Activated CD4-positive, alpha-beta T cell treated with anti-CD3 and anti-CD28 coated beads for 36 hours (primary cell): ENCODE data around the gene ARSH. TPM values are rescaled to one million over a fixed set of nuclear protein-coding genes. Genes with fewer than 3 reads are reported as not detected.
"Not testable (repeated sequence)": the region's sequence is repeated elsewhere in the genome, so short reads cannot be mapped to it uniquely, and the experiment has no call there.

Experiments
- ATAC-seq: fragments of 200-7000 bp; cut with Tn5 transposase; one replicate; pipeline ENCODE4 v1.10.0; 2021; ENCODE audit warnings: mild to moderate bottlenecking, moderate library complexity
- CTCF ChIA-PET: fragments of 350-600 bp; sonication (Branson Sonifier 250); formaldehyde crosslinking; loops from one replicate; lab custom pipeline; 2021; ENCODE audit warnings: antibody characterized with exemption; lab: Charles Lee
- POLR2A ChIA-PET: fragments of 350-600 bp; sonication (Branson Sonifier 250); formaldehyde crosslinking; loops from one replicate; lab custom pipeline; 2021; ENCODE audit warnings: antibody characterized with exemption, inconsistent platforms; lab: Charles Lee
- DNase-seq: peaks from one replicate; pipeline ENCODE4 v3.0.0-alpha.2; 2020
- H3K27ac Mint-ChIP-seq: one replicate; pipeline ENCODE4 v1.8.0; 2021; ENCODE audit warnings: mixed read lengths
- H3K27me3 Mint-ChIP-seq: one replicate; pipeline ENCODE4 v1.8.0; 2021; ENCODE audit warnings: mixed read lengths
- H3K36me3 Mint-ChIP-seq: one replicate; pipeline ENCODE4 v1.8.0; 2021; ENCODE audit warnings: low read depth, mixed read lengths
- H3K4me1 Mint-ChIP-seq: one replicate; pipeline ENCODE4 v1.8.0; 2021; ENCODE audit warnings: mixed read lengths
- H3K4me3 Mint-ChIP-seq: one replicate; pipeline ENCODE4 v1.8.0; 2021; ENCODE audit warnings: mild to moderate bottlenecking, moderate library complexity, mixed read lengths
- H3K9me3 Mint-ChIP-seq: one replicate; pipeline ENCODE4 v1.8.0; 2021; ENCODE audit warnings: low read depth, mixed read lengths
- intact Hi-C, 2 experiments: fragments of 100-400 bp; cut with DNase I in 1 of 2; cut with micrococcal nuclease in 1 of 2; formaldehyde crosslinking; loops; one replicate each; pipeline versions ENCODE4 v1.14.2 to v1.15.1; 2022 to 2024; cut with DNase I, micrococcal nuclease
- total RNA-seq, 2 experiments: library from RNA; stranded (reverse); gene quantifications; one replicate each; pipeline ENCODE4 v1.2.3, GENCODE V29; 2021

Gene ARSH
- total RNA-seq, 2 experiments from 2014 or later, result not detected

DNA sequence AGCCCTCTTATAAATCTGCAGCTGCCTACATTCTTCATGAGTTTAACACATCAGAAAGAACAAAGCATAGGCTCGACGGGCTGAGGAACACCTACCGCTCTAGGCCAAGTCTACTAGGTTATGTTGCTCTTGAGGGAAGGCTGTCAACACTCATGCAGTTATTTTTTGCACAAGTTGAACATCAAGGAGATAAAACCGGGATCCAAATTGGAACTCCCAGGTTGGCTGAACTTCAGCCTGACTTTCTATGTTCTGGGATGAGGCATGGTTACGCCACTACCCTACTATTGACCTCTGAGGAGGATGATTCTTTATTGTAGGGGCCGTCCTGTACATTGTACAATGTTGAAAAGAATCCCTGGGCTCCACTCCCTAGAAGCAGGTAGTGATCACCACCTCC, 37.3 kb upstream of the ARSH start:
- Mint-ChIP-seq H3K9me3 (no peaks in the 10 kb centered on the region), H3K36me3 (no peaks in the 10 kb centered on the region), H3K27me3 (no peaks in the 10 kb centered on the region), H3K4me3 (no peak overlapping the region), H3K4me1 (peaks cover 5% of the 10 kb centered on the region), H3K27ac (no peak overlapping the region)
- intact Hi-C loops, result loop anchor here (5.0 kb wide), 2 partner anchors 257 to 262 kb away; no protein-coding TSS in a partner anchor
- ATAC-seq (no peak), DNase-seq (no peak)
- ChIA-PET CTCF (no interaction called here), POLR2A (no interaction called here)

DNA sequence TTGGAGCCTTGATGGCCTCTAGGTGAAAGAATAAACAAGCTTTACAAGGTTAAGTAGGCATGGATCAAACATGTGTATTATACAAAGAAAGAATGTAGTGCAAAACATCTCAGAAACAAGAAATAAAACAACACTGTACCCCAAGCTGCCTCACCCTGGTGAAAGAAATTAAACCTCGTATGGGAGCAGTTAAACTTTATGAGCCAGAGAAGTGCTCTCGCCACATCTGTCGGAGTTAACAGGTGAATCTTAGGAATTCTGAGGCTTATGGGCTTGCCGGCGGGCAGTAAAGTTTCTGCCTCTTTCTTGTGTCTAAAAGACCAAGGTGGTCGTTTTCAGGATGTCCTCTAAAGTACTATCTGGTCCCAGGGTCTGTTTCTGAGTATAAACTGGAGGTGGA, 34.0 kb upstream of the ARSH start:
- DNase-seq (no peak), ATAC-seq (no peak)
- ChIA-PET CTCF (no interaction called here), POLR2A (no interaction called here)
- Mint-ChIP-seq H3K4me3 (no peak overlapping the region), H3K9me3 (no peaks in the 10 kb centered on the region), H3K27me3 (no peaks in the 10 kb centered on the region), H3K27ac (no peak overlapping the region), H3K4me1 (peaks cover 5% of the 10 kb centered on the region), H3K36me3 (no peaks in the 10 kb centered on the region)
- intact Hi-C loops, result no loop called here

DNA sequence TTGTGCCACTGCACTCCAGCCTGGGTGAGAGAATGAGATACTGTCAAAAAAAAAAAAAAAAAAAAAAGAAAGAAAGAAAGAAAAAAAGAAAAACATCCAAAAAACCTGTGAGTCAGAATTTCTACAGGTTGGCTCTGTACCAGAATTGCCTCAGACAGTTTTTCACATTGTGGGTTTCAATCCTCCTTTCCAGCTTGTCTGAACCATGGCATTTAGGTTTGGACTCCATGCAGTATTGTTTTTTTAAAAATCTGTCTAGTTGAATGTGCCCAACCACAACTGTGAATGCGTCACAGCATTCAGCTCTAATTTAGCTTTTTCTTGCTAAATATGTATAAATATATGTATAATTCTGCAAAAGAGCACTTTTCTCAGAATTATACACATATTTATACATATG, 31.4 kb upstream of the ARSH start:
- ATAC-seq, result no peak
- Mint-ChIP-seq H3K27ac (no peak overlapping the region), H3K4me1 (no peaks in the 10 kb centered on the region), H3K9me3 (no peaks in the 10 kb centered on the region), H3K4me3 (no peak overlapping the region), H3K27me3 (no peaks in the 10 kb centered on the region), H3K36me3 (no peaks in the 10 kb centered on the region)
- intact Hi-C loops, result no loop called here
- POLR2A ChIA-PET, result no interaction called here
- CTCF ChIA-PET, result no interaction called here
- no peak for DNase-seq

DNA sequence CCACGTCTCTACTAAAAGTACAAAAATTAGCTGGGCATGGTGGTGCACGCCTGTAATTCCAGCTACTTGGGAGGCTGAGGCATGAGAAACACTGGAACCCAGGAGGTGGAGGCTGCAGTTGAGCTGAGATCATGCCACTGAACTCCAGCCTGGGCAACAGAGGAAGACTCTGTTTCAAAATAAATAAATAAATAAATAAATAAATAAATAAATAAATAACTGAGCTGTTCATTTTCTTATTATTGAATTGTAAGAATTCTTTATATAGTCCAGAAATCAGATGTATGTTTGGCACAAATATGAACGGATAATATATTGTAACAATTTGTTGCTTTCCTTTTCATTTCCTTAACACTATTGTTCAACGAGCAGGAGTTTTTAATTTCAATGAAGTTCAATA, 27.7 kb upstream of the ARSH start:
- H3K4me1 Mint-ChIP-seq, result not testable (repeated sequence)

DNA sequence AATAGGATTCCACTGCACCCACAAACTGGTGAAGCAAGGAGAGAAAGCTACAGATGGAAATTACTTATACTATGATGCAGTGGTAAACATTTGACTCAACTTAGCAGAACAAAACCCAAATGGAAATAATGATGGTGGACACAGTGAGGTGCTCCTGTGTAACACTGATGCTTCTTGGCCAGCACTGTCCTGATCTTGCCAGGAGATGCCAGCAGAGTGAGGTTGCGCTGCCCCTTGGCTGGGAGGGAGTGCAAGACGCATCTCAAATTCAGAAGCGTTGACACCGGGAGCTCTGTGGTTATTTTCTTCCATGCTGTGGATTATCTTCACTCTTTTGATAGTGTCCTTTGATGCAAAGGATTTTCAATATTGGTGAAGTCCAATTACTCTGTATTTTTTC, 22.0 kb upstream of the ARSH start:
- Mint-ChIP-seq H3K9me3 (peaks cover 4% of the 10 kb centered on the region), H3K27me3 (no peaks in the 10 kb centered on the region), H3K36me3 (no peaks in the 10 kb centered on the region), H3K4me3 (no peak overlapping the region), H3K4me1 (no peaks in the 10 kb centered on the region), H3K27ac (no peak overlapping the region)
- no peak for DNase-seq
- no peak for ATAC-seq
- ChIA-PET CTCF (interaction anchor here (0.6 kb wide), 1 partner anchor 50 kb away, joined by 3 read pairs; no protein-coding TSS in a partner anchor), POLR2A (no interaction called here)
- intact Hi-C loops, result no loop called here

More for the DNA sequence above, 27.7 kb upstream of the ARSH start:
- intact Hi-C loops, H3K4me3 Mint-ChIP-seq, H3K36me3 Mint-ChIP-seq, ATAC-seq, H3K27me3 Mint-ChIP-seq, H3K9me3 Mint-ChIP-seq, DNase-seq, H3K27ac Mint-ChIP-seq, POLR2A ChIA-PET, CTCF ChIA-PET: not testable (repeated sequence)

DNA sequence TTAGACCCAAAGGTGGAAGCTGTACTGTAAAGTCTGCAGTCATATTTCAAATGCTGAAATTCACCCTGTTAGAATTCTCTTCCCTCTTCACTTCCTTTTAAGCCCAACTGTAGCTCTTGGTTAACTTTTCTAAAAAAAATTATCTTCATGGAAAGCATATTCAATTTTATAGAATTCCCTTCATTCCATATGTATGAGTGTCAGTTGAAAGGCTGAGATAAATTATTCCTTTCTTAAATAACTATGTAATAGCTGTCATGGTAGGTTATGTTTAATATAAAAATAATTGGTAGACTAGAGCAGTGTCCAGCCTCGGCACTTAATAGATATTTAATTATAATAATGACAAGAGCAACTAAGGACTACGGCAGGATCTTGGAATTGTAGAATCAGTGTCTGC, 16.8 kb upstream of the ARSH start:
- ATAC-seq, result no peak
- H3K4me1 Mint-ChIP-seq, result peaks cover 2% of the 10 kb centered on the region
- peaks cover 2% of the 10 kb centered on the region for H3K27me3 Mint-ChIP-seq
- DNase-seq, result no peak
- ChIA-PET CTCF (interaction anchor here (0.6 kb wide), 1 partner anchor 26 kb away, joined by 5 read pairs; no protein-coding TSS in a partner anchor), POLR2A (no interaction called here)
- H3K36me3 Mint-ChIP-seq, result no peaks in the 10 kb centered on the region
- H3K9me3 Mint-ChIP-seq, result no peaks in the 10 kb centered on the region
- H3K4me3 Mint-ChIP-seq, result no peak overlapping the region
- H3K27ac Mint-ChIP-seq, result no peak overlapping the region
- intact Hi-C loops, result no loop called here

DNA sequence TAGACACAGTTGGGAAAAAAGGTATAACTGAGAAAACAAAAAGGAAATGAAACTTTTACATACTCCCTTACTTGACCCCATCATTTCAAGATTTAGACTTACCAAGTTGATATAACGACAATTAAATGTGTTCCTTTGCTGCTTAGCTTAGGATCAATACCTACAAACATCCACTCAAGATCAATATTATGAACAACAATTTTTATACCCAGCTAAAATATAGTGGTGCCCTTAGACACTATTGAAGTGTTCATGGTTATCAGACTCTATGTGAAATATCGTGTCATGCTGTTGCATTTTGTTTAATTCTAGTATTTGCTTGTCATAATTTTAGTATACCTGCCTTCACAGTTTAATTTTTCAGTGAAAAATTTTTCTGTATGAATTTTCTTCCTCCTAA, 4.2 kb downstream of the ARSH start:
- no peak for ATAC-seq
- no peak overlapping the region for H3K4me3 Mint-ChIP-seq
- H3K9me3 Mint-ChIP-seq, result peaks cover 4% of the 10 kb centered on the region
- no peaks in the 10 kb centered on the region for H3K36me3 Mint-ChIP-seq
- intact Hi-C loops, result no loop called here
- H3K27me3 Mint-ChIP-seq, result no peaks in the 10 kb centered on the region
- CTCF ChIA-PET, result no interaction called here
- POLR2A ChIA-PET, result no interaction called here
- no peak for DNase-seq
- no peaks in the 10 kb centered on the region for H3K4me1 Mint-ChIP-seq
- H3K27ac Mint-ChIP-seq, result no peak overlapping the region

DNA sequence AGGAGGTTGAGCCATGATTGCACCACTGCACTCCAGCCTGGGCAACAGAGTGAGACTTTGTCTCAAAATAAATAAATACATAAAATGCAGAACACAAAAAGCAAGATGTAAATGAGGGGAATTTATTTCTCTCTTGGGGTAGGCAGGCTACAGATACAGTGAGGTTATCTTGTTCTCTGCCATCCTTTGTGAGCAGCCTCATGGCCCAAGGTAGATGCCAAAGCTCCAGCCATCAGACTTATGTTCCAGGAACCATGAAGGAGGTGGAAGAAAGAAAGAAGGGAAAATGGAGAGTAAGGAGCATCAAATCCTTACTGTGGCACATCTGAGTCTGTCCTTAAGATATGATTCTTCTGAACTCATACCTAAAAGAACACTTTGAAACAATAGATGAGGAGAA, 11.1 kb downstream of the ARSH start:
- no peaks in the 10 kb centered on the region for H3K4me1 Mint-ChIP-seq
- no peak overlapping the region for H3K4me3 Mint-ChIP-seq
- intact Hi-C loops, result no loop called here
- no peaks in the 10 kb centered on the region for H3K36me3 Mint-ChIP-seq
- ChIA-PET POLR2A (no interaction called here), CTCF (no interaction called here)
- H3K27ac Mint-ChIP-seq, result no peak overlapping the region
- peaks cover 1% of the 10 kb centered on the region for H3K9me3 Mint-ChIP-seq
- DNase-seq, result no peak
- no peak for ATAC-seq
- H3K27me3 Mint-ChIP-seq, result no peaks in the 10 kb centered on the region

DNA sequence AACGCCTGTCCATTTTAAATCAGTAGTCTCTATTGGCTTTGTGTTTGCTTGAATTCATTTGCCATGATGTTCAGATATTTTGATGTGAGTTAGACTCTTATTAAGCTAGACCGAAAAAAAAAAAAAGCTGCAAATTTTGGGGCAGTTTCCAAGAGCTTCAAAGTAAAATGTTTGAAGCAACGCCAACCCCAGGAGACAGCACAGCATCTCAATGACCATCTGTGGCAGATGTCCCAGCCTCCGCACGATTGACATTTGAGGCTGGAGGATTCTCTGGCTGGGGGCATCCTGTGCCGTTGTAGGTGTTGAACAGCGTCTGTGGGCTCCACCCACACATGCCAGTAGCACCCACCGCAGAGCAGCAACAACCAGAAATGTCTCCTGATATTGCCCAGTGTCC, 17.8 kb downstream of the ARSH start:
- no peaks in the 10 kb centered on the region for H3K4me1 Mint-ChIP-seq
- DNase-seq, result no peak
- no peak overlapping the region for H3K4me3 Mint-ChIP-seq
- H3K9me3 Mint-ChIP-seq, result no peaks in the 10 kb centered on the region
- H3K36me3 Mint-ChIP-seq, result no peaks in the 10 kb centered on the region
- peaks cover 2% of the 10 kb centered on the region for H3K27me3 Mint-ChIP-seq
- H3K27ac Mint-ChIP-seq, result no peak overlapping the region
- intact Hi-C loops, result no loop called here
- CTCF ChIA-PET, result no interaction called here
- no peak for ATAC-seq
- POLR2A ChIA-PET, result no interaction called here

DNA sequence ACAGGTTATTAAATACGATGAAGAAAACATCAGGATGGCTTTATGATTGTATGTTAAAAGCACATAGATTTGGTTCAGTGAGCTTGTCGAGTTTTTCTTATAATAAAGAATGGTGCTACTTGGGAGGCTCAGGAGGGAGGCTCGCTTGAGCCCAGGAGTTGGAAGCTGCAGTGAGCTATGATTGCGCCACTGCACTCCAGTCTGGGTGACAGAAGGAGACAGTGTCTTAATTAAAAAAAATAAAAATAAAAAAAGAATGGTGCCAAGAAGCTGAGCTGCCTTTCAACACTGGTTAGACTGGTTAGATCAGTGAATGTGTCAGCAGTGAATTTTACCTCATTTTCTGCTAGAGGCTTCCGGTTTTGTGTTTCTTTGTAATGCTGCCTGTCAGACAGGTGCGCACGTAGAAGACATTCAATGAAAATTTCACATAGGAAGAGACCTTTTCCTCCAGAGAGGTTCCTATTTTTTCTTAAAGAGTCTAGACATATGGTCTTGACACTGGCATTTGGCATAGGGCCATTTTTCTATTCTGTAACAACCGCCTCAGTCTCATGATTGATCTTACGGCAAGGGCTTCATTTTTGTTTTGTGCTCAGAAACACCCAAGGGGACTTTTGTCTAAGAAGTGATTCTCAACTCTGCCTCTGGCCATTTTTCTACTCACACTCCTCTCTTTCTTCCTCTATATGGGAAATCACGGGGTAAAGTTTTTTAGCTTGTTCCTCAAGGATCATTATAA, 19.9 kb downstream of the ARSH start:
- intact Hi-C loops, result no loop called here
- Mint-ChIP-seq H3K9me3 (no peaks in the 10 kb centered on the region), H3K4me3 (no peak overlapping the region), H3K36me3 (no peaks in the 10 kb centered on the region), H3K27ac (no peak overlapping the region), H3K4me1 (no peaks in the 10 kb centered on the region), H3K27me3 (peaks cover 2% of the 10 kb centered on the region)
- POLR2A ChIA-PET, result no interaction called here
- CTCF ChIA-PET, result no interaction called here
- no peak for DNase-seq
- ATAC-seq, result no peak

DNA sequence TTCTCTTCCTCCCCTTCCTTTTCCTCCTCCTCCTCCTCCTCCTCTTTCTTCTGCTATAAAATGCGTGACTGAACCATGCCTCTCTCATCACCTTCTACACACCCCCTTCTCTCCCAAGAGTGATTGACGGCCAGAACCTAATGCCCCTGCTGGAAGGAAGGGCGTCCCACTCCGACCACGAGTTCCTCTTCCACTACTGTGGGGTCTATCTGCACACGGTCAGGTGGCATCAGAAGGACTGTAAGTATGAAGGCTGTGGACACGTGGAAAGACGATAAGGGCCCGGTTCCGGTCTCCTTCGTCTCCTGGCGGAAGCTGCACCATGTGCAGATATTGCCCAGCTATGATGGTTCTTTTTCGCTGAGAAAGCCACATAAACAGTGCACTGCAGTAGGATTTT, 22.8 kb downstream of the ARSH start:
- Mint-ChIP-seq H3K4me1 (no peaks in the 10 kb centered on the region), H3K36me3 (no peaks in the 10 kb centered on the region), H3K27me3 (peaks cover 2% of the 10 kb centered on the region), H3K9me3 (no peaks in the 10 kb centered on the region), H3K4me3 (no peak overlapping the region), H3K27ac (no peak overlapping the region)
- intact Hi-C loops, result no loop called here
- ChIA-PET CTCF (interaction anchor here (0.6 to 1.0 kb wide), 2 partner anchors 13 to 1813 kb away, joined by 3 read pairs; no protein-coding TSS in a partner anchor), POLR2A (no interaction called here)
- no peak for DNase-seq
- ATAC-seq, result no peak

DNA sequence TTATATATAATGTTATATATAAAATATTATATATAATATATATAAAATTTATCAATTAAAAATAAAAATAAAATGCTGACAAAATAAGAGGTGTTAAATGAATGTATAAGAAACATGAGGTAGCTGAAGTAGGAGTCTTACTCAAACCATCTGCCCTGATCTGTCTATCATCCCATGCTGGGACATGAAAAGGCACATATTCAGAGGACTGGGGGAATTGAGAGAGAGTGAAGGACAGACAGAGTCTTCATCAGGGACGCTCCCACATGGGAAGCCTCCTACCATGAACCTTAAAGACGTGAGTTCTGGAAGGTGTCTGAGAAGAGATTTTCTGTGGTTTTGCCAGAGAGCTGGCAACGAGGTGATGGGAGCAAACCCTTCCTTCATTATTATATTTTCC, 30.9 kb downstream of the ARSH start:
- ChIA-PET POLR2A (no interaction called here), CTCF (no interaction called here)
- ATAC-seq, result no peak
- Mint-ChIP-seq H3K4me3 (no peak overlapping the region), H3K27ac (no peak overlapping the region), H3K36me3 (no peaks in the 10 kb centered on the region), H3K4me1 (no peaks in the 10 kb centered on the region), H3K9me3 (peaks cover 2% of the 10 kb centered on the region), H3K27me3 (no peaks in the 10 kb centered on the region)
- DNase-seq, result no peak
- intact Hi-C loops, result loop anchor here in 1 of 2 experiments (5.0 kb wide), 1 partner anchor 775 kb away; no protein-coding TSS in a partner anchor
